Esophagus squamous epithelium (tissue), 4 donors: ENCODE measurements around the gene PBX3.

Experiments
- CTCF ChIP-seq, 6 experiments: fragments of 450-650 bp in 4 of 6; fragments of 200-600 bp in 2 of 6; sonication (generic) in 2 of 6; IDR thresholded peaks; one replicate each; pipeline ENCODE4 v1.5.1; 2016 to 2019; ENCODE audit warnings: antibody characterized with exemption in 6 of 6, mild to moderate bottlenecking in 4 of 6, moderate library complexity in 4 of 6
- POLR2A ChIP-seq, 4 donors: fragments of 450-650 bp; IDR thresholded peaks; one replicate each; pipeline ENCODE4 v1.6.1; 2017; ENCODE audit warnings: antibody characterized with exemption in 4 of 4, mild to moderate bottlenecking in 4 of 4, moderate library complexity in 3 of 4

DNA sequence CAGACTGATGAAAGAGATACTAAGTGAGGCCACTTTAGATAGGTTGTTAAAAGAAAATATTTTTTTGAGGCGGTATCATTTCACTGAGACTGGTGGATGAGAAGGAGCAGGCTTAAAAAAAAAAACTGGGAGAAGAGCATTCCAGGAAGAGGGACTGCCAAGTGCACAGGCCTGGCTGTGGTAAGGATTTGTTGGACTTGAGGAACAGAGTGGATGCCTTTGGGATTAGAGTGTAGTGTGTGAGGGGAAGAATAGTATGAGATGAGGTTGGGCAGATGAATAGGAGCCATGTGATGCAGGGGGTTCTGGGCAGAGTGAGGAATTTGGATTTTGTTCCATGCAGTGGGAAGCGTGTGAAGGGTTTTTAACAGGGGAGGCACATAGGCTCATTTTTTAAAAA, 57.9 kb downstream of the PBX3 start:
- no peak for TF ChIP-seq POLR2A (IDR thresholded peaks at IDR 0.05)
- TF ChIP-seq CTCF (IDR thresholded peaks at IDR 0.05), result no peak
